ENCODE results near the gene VEGFC.

VEGFC gene

DNA sequence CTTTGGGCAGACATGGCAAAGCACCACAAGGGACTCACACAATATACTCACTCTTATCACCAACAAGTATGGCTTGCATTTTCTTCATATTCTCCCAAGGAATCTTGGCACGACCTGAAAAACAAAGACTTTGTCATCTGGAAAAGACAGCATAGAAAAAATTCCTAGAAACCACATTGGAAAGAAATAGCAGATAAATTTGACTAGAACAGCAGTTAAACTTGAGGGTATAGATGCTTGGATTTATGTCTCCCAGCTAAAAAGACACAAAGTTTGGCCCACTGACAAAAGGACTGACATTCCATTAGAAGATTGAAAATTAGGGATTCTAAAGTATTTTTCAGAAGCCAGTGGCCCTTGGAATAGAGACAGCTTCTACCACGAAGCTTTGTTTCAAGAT lies 6.9 kb upstream of the VEGFC start:
- no peak for DNase-seq (ENCODE audit: low read depth in 2 of 2)

DNA sequence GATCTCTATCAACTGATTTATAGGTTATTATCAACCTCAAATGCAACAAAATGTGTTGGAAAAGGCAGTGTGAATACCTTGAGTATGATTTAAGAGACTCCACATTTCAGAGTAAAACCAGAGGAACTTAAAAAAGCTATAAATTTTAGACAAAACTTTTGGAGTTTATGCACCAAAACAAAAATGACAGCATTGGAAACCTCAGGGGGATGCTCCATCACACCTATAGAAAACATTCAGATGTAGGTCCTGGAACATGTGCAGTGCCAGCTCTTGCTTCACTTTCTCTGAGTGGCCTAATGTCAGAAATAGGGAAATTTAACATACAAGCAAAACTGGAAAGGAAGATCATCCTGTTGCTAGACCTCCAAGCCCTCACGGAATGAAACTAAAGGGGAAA lies 5.8 kb upstream of the VEGFC start:
- DNase-seq (ENCODE audit: low read depth in 2 of 2), result no peak

DNA sequence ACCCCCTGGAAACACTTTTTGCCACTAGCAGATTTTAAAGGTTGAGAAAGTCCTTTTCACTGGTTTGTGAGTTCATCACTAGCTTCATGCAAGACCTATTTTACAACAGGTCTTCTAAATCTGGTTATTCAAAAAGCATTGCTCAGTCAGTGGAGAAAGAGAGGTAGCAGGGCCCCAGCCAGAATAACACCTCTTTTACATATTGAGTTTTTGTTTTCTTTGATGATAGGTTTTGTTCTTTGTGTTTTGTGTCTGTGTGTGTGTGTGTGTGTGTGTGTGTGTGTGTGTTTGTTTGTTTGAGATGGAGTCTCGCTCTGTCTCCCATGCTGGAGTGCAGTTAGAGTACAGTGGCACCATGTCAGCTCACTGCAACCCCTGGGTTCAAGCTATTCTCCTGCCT lies 2.7 kb upstream of the VEGFC start:
- DNase-seq (ENCODE audit: low read depth in 2 of 2), result no peak

DNA sequence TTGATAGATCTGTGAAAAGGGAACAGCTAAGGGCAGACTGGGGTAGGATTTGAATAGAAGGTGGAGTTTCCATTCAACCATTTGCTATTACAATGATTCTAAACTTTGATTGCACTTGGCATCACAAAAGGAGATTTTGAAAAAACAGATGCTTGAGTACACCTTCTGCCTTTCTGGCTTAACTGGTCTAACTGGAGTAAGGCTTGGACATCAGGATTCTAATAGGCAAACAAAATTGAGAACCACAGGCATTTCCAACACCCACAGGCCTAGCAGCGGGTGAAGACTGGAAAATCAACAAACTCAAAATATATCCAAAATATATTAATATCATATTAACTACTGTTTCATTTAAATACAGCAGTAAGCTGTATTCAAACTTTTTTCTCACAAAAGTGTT lies 1.9 kb upstream of the VEGFC start:
- no peak for DNase-seq (ENCODE audit: low read depth in 2 of 2)

DNA sequence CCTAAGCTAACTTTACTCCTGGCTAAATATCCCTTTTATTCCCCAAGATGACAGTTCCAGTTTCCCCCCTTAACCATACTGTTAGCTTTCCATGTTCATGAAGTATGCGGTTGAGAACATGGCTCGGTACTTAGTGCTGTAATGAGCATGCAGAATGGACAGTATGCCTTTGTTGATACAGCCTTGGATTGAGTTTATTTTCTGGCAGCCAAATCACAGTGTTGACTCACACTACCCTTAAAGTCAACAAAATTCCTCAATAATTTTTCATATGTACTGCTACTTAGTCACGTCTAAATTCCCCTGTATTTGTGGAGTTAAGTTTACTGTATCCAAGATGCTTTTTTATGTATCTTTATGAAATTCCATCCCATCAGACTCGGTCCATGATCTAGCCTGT lies 1.4 kb upstream of the VEGFC start:
- DNase-seq (ENCODE audit: low read depth in 2 of 2), result no peak

DNA sequence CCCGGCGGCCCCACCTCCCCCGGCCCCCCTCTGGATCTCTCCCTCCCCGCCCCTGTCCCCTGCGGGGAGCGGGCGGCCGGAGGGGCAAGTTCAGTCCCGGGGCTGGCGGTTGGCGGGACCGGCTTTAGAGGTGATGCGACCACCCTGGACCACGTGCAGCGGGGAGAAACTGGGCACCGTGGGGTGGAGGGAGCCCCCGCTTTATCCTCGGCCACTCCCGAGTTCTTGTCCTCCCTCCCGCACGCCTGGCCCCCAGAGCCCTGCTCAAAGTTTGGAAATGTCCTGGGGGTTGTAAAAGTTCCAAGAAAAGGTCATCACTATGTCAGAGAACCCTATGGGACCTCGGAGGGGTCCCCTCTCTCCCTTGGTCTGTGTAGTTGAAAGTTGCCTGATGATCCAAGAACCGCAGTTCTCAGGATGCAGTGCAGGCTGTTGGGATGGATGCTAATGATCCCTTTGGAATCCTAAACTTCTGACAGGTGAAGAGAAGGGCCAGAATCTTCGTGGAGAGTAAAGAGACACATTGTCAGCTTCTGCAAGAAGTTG lies 411 bp upstream of the VEGFC start:
- DNase-seq (ENCODE audit: low read depth in 2 of 2), result no peak

DNA sequence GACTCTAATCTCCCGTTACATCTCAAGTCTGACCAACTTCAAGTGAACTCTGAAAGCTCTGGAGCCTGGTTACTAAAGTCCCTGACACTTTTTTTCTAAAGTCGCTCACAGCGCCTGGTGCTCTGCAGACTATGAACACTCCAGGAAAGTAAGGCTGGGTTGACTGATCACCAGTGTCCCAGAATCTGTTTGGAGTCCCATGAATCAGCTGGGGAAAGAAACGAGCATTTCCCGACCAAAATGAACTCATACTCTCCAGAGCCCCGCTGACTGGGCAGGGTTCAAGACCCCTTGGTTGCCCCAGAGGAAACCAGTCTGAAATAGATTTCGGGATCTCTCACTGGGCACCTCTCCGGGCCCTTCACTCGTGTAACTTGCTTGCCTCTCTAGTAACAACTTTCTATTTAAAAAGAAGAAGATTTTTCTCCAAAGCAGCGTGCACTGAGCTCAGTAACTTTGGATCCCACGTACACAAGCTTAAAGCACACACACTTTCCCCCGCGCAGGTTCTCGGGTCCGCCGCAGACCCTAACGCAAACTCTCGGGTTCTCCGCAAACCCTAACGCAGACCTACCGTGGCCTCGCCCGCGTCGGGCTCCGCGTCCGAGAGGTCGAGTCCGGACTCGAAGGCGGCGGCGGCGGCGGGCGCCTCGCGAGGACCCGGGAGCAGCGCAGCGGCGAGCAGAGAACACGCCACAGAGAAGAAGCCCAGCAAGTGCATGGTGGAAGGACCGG lies 964 bp downstream of the VEGFC start:
- DNase-seq (ENCODE audit: low read depth in 2 of 2), result no peak

DNA sequence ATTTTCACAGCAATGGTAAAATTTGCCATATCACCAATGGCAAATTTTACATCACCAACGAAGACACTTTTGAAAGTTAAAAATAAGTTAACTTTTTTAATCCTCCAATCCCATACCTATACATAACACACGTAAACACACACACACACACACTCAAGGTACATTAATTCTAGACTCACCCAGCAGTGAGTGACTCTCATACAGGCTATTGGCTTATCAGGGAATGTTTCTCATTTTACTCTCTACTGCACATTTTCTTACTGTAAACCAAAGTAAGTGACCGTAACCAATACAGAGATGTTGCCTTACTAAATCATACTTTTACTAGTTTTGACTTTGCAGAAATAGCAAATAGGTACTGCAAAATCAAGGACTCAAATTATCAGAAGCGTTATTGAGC lies 2.3 kb downstream of the VEGFC start:
- no peak for DNase-seq (ENCODE audit: low read depth in 2 of 2)

DNA sequence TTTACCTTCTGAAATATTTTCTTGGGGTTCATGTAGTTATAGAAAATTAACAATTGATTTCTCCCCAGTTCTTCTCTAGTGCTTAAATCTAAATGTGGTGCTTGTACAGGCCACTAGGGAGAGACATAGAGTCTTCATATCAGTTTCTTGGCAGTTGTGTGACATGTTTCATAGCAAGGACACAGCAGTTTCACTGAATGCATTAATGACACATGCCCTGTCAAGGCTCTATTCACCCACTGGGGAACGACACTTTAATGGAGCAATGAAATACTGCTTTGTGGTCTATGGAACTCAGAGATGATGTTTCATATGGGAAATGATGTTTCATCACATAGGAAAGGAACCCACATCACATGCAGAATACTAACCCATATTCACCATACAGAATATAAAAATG lies 2.8 kb downstream of the VEGFC start:
- DNase-seq (ENCODE audit: low read depth in 2 of 2), result no peak

DNA sequence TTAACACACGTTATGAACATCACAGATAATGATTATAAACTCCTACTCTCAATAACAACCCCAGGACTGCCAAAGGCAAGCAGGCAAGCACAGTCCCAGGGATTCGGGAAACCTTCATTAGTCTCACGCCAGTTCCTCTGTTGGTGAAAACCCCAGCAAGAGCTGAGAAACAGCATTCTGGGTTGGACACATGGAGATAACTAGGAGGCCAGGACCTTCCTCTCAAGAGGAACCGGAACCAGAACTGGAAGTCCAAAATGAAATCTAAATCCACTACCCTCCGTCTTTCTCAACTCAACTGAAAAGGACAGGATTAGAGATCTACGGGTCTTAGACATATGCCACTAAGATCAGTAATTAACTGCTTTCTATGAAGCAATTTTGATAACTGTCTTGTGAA lies 3.8 kb downstream of the VEGFC start:
- no peak for DNase-seq (ENCODE audit: low read depth in 2 of 2)

DNA sequence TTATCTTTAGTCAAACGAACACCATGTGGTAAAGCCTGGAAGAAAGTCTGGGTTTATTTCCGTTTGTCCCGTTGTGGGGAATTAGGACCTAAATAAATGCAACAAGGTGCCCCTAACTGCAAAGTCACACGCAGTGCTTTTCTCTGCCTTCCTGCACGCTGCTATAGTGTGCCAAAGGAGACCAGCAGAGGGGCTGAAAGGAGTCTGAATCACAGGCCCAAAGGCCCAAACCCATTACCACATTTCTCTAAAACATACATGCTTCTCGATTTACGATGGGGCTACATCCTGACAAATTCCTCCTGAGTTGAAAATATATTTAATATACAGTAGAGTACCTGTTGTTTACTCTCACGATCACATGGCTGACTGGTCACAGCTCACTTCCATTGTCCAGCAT lies 4.5 kb downstream of the VEGFC start:
- no peak for DNase-seq (ENCODE audit: low read depth in 2 of 2)

DNA sequence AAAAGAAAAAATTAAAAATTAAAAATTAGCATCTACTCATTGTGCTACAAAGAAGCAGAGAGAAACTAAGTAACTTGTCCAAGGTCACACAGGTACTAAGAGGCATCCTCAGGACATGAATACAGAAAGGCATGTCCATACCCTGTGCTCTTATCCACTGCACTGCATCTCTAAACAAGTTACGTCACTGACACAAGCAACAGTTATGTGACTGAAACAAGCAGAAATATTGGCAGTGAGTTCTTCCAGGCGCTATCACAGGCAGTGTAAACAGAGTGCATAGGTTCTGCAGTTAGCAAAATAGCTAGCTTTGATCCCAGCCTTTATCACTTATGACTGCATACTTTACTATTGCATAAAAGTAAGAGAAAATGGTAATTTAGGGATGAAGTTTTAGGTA lies 7.9 kb downstream of the VEGFC start:
- DNase-seq (ENCODE audit: low read depth in 2 of 2), result no peak

DNA sequence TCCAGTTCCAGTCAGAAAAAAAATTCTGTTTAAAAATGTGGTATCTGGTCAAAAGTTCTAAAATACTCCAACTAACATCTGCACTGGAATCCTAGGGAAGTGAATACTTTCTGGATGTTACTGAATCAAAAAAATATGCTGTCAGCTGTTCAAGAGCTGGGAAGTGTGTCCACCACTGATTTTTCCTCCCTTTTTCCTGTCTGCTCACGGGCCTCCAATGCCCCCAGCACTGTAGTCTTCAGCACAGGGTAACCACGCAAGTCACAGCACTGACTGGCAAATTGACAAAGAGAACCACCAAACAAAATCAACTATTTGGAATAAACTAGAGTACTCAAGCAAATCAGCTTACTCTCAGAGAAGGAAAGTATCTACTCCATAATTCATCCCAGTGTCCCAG lies 9.9 kb downstream of the VEGFC start:
- no peak for DNase-seq (ENCODE audit: low read depth in 2 of 2)

DNA sequence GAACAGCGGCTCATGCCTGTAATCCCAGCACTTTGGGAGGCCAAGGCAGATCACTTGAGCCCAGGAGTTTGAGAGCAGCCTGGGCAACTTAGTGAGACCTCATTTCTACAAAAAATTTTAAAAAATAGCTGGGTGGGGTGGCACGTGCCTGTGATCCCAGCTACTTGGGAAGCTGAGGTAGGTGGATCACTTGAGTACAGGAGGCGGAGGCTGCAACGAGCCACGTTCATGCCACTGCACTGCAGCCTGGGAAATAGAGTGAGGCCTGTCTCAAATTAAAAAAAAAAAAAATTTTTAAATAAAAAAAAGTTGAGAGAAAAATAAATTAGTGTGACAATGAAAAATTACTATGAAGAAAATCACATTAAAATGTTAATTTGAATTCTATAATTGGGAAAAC lies 10.5 kb downstream of the VEGFC start:
- no peak for DNase-seq (ENCODE audit: low read depth in 2 of 2)

DNA sequence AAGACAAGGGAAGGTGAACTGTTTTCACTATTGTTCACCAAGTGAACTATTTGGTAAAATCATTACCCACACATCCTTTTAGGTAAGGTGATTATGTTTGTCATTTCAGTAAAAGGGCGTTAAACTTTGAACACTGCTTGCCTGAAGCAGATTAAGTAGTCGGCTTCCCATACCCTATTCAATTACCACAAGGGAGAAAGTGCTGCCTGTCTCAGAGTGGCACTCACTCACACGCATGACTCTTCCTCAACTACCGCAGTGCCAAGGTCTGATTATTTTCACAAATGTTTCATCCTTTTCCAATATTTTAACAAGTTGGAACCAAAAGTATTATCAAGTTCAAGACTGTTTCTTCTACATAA lies 11.0 kb downstream of the VEGFC start:
- no peak for DNase-seq (ENCODE audit: low read depth in 2 of 2)

DNA sequence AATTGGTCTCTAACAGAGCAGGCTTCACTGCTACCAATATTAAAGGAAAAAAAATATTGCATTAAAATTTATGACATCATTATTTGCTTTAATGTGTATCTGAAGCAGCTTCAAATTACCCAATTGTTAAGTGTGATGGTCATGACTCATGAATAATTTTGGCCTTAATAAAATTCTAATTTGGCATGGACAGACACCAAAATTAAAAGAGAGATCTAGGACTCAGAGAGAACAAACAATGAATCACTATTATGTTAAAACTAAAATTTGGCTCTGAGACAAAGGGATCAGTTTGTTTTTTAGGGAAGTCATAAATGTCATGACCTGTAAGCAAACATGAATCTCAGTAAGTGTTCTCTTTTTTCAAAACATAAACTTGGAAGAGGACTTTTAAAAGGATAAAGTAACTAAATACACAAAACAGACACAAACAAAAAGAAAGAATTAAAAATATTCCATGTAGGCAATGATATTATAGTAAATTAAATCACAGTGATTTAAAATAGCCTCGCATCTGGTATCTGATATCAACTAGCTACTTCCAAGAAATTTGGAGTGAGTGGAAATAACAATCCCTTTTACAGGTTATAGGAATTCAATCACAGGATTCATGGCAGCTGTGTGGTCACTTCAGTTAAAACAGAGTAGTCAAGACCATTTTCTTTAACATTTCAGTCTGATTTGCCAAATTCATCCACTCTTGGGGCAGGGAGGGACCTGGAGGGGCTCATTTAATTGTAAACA lies 11.6 kb downstream of the VEGFC start:
- no peak for DNase-seq (ENCODE audit: low read depth in 2 of 2)

DNA sequence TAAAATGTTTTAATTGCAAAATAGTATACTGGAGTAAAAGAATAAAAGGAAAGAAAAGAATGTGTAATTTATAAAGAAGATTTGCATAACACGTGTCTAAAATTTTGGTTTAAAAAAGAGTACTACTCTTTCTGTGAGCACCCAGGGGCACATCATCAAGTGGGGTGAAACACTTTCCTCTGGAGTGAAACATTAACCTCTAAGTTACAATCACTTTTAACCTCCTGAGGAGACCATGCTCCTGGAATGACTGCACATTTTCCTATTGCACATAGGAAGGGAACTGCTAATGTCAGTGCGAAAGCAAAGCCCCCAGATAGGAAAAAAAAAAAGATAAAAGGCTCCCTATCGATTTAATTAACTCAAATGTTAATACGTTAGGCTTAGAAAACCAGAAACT lies 13.3 kb downstream of the VEGFC start:
- DNase-seq (ENCODE audit: low read depth in 2 of 2), result no peak

DNA sequence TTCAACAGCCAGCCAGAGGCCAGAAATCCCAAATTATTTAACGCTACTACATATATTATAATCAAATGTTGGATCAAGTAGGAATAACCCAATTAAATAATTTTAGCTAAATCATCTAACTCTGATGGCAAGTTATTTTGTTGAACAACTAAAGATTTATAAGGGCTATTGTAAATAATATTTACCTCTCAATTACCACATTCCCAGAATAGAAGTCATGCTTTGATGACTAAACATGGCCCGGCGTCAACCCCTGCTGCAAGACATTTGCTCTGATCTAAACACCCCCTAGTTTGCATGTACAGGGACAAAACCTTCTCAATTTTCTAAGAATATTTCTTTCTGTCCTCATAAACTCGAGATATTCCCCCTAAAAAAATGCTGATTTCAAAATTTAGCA lies 14.2 kb downstream of the VEGFC start:
- DNase-seq (ENCODE audit: low read depth in 2 of 2), result no peak

DNA sequence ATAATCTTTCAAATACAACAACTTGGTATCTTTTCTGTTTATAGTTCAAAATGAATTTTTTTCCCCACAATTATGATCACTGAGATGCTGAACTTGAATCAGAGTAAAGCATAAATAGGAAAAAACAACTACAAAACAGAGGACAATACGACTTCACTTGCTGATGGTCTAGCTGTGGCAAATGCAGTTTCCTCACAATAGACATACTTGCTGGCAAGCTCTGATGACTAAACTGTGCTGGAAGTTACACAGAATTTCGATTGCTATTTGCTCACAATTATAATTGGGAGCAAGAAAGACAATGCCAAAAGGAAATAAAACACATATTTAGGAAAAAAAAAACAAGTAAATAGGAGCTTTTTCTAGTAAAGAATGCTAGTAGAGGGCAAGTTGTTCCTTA lies 14.7 kb downstream of the VEGFC start:
- no peak for DNase-seq (ENCODE audit: low read depth in 2 of 2)

DNA sequence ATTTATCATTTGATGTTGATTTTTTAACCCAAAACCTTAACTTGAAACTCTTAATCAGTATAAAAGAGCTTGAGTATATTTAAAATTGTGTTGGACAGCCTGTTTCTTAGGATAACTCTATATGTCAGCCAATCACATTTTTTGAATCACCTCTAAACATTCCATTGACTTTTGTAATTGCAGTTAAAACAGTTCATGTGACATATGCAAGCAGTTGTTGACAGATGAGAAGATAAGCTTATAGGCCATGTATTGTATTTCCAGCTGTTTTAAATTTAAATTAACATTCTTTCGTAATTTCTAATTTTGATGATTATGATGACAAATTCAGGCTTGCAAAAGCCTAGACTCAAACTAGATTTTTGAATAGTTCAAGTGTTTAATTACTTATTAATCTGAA lies 17.4 kb downstream of the VEGFC start:
- no peak for DNase-seq (ENCODE audit: low read depth in 2 of 2)

DNA sequence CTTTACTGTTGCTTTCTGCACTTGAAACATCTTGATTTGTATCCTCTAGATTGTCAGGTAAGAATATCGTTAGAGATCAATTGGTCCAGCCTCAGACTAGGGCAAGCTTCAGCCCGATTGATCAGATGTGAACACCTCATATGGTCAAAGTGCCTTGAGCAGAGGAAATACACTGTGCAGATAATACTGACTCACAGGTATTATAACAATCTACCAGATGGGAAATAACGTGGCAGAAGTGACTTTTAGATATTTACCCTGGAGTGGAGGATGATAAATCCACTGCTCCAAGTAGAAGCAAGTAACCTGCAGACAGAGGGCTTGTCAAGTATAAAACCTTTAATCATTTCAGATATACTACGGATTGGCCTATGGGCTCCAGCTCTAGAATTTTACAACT lies 17.9 kb downstream of the VEGFC start:
- no peak for DNase-seq (ENCODE audit: low read depth in 2 of 2)

DNA sequence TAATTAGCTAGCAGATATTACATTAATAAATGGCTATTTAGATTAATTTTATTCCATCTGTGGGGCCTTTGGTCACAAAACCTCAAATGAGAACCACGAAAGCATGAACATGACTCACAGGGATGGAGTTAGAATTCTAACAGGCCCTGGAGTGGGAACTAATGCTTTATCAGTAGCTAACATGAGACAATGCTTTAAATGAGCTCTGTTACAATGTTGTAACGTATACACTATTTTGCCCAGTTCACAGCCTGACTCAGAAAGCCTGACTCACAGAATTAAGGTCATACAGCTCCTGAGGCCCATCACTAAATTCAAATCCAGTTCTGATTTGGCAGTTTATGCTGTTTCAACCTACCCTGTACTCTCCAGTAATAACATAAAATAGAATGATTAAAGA lies 23.2 kb downstream of the VEGFC start:
- no peak for DNase-seq (ENCODE audit: low read depth in 2 of 2)

DNA sequence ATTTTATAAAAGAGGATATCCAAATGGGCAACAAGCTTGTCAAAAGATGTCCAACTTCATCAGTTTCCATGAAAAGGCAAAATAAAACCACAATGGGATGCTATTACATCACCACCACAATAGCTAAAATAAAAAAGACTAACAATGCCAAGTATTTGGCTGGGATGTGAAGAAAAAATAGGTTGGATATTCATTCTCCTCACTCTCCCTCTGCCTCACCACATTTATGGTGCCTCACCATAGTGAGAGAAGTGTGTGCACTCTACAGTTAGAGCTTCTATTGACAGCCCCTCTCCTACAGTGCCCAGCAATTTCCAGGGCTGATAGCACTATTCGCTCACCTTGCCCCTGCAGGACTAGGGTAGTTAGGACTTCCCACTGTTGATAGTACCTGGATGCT lies 25.5 kb downstream of the VEGFC start:
- DNase-seq (ENCODE audit: low read depth in 2 of 2), result no peak

Measured in stimulated activated CD8-positive, alpha-beta memory T cell treated with anti-CD3 and anti-CD28 coated beads, Interleukin-15, amount 100 ng/mL, for 48 hours (primary cell).